ENCODE results near the gene SLC24A3. TPM values are rescaled to one million over a fixed set of nuclear protein-coding genes. Genes with fewer than 3 reads are reported as not detected.

Gene SLC24A3
- total RNA-seq, 4 donors from 2014 or later = 1.6 to 38.8 (median 3.7) TPM

GRCh38 chr20:19308146-19308545, 95.7 kb downstream of the SLC24A3 start:
- DNase-seq = no peak
- Histone ChIP-seq H3K36me3 (no peaks in the 10 kb centered on the region), H3K27me3 (no peaks in the 10 kb centered on the region), H3K4me1 (no peaks in the 10 kb centered on the region), H3K27ac (no peak overlapping the region), H3K9me3 (no peaks in the 10 kb centered on the region), H3K4me3 (no peak overlapping the region)
- no peak for TF ChIP-seq POLR2A (IDR thresholded peaks at IDR 0.05)
- TF ChIP-seq, protein P1, sequence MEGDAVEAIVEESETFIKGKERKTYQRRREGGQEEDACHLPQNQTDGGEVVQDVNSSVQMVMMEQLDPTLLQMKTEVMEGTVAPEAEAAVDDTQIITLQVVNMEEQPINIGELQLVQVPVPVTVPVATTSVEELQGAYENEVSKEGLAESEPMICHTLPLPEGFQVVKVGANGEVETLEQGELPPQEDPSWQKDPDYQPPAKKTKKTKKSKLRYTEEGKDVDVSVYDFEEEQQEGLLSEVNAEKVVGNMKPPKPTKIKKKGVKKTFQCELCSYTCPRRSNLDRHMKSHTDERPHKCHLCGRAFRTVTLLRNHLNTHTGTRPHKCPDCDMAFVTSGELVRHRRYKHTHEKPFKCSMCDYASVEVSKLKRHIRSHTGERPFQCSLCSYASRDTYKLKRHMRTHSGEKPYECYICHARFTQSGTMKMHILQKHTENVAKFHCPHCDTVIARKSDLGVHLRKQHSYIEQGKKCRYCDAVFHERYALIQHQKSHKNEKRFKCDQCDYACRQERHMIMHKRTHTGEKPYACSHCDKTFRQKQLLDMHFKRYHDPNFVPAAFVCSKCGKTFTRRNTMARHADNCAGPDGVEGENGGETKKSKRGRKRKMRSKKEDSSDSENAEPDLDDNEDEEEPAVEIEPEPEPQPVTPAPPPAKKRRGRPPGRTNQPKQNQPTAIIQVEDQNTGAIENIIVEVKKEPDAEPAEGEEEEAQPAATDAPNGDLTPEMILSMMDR (IDR thresholded peaks at IDR 0.05) = no peak

GRCh38 chr20:19310541-19310940, 98.1 kb downstream of the SLC24A3 start:
- no peaks in the 10 kb centered on the region for H3K4me1 ChIP-seq
- no peaks in the 10 kb centered on the region for H3K27me3 ChIP-seq
- DNase-seq = no peak
- no peaks in the 10 kb centered on the region for H3K36me3 ChIP-seq
- no peak overlapping the region for H3K4me3 ChIP-seq
- H3K9me3 ChIP-seq = no peaks in the 10 kb centered on the region
- H3K27ac ChIP-seq = no peak overlapping the region
- TF ChIP-seq POLR2A (IDR thresholded peaks at IDR 0.05) = no peak
- TF ChIP-seq, protein P1 (IDR thresholded peaks at IDR 0.05) = no peak

- Histone ChIP-seq H3K9me3 (no peaks in the 10 kb centered on the region), H3K4me1 (no peaks in the 10 kb centered on the region), H3K27ac (no peak overlapping the region), H3K36me3 (no peaks in the 10 kb centered on the region), H3K27me3 (no peaks in the 10 kb centered on the region), H3K4me3 (no peak overlapping the region)
- no peak for DNase-seq
- TF ChIP-seq POLR2A (IDR thresholded peaks at IDR 0.05) = no peak
- TF ChIP-seq, protein P1 (IDR thresholded peaks at IDR 0.05) = no peak
These were observed 101.1 kb downstream of the SLC24A3 start for GRCh38 chr20:19313342-19314069.

DNA sequence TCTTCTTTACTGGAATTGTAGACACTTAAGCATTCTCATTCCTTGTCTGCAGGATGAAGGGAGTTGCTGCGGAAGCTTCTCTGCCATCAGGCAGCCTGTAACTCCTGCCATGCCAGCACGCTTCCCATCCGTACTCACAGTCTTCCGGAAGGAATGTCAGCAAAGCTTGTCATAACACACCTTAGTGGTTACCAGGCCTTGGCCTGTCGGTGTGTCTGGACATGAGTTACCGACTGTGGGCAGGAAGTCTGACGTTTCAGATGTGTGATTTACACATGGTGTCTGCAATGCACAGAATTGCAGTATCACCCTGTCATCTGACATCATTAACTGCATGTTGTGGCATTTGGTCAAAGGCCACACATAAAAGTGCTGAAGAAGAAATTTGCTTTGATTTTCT, 102.2 kb downstream of the SLC24A3 start:
- Histone ChIP-seq H3K9me3 (no peaks in the 10 kb centered on the region), H3K27ac (no peak overlapping the region), H3K36me3 (no peaks in the 10 kb centered on the region), H3K4me1 (no peaks in the 10 kb centered on the region), H3K27me3 (no peaks in the 10 kb centered on the region), H3K4me3 (no peak overlapping the region)
- TF ChIP-seq, protein P1 (IDR thresholded peaks at IDR 0.05) = no peak
- DNase-seq = no peak

DNA sequence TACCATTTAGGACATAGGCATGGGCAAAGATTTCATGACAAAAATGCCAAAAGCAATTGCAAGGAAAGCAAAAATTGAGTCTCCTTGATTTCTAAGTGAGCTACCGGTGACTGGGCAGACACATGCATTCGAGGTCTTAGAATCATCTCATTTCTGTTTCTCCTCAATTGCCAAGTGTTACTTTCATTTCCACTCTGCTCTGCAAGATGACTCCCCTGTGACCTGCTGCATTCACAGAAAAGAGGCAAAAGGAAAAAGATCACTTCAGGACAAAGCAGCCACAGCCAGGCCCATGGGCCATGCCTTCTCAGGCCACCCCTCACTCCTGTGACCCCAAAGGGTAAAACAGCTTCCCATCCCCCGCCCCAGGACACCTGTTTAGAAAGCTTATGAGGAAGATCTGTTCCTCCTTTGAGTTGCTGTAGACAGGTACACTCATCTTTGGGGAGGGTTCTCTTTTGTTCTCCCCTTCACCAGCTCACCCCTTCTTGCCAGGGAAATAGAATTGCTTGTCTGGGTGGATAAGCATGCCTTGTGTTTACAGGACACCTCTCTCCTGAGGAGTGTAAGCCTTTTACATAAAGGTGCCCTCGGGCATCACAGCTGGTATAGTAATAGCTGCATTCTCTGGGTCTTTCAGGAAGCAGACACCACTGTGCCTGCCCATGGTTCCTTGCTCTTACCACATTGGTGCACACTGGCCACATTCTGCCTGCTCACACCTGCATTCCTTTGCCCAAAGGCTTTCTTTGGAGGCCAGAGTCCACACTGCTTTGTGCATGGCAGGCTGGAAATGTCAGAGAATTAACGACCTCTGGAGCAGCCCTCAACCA, 105.0 kb downstream of the SLC24A3 start:
- Histone ChIP-seq H3K9me3 (no peaks in the 10 kb centered on the region), H3K27me3 (no peaks in the 10 kb centered on the region), H3K4me3 (no peak overlapping the region), H3K36me3 (no peaks in the 10 kb centered on the region), H3K4me1 (no peaks in the 10 kb centered on the region), H3K27ac (no peak overlapping the region)
- no peak for DNase-seq
- TF ChIP-seq POLR2A (IDR thresholded peaks at IDR 0.05) = no peak
- TF ChIP-seq, protein P1 (IDR thresholded peaks at IDR 0.05) = no peak
